Astrocyte of the cerebellum (primary cell): Measurements from ENCODE around the gene ITPR3.
A peak's percentile ranks its signal among the peaks of the same experiment; 100 is the strongest.

ENCODE experiments used
- DNase-seq: peaks from one replicate; pipeline ENCODE4 v3.0.0-alpha.2; 2011; ENCODE audit warnings: low read depth
- H3K4me3 ChIP-seq: 2 replicates; pipeline ENCODE4 v1.5.1; 2011; ENCODE audit warnings: mild to moderate bottlenecking, low read depth, low read length, moderate library complexity
- in situ Hi-C: cut with HindIII; loops from 2 replicates; pipeline ENCODE4 v1.10.0; 2017; ENCODE audit warnings: low sequenced_read_pairs
- TF ChIP-seq, protein P1 (sequence below): IDR thresholded peaks from 2 replicates; pipeline ENCODE4 v1.5.1; 2012; ENCODE audit warnings: low read length, low read depth, moderate library complexity, mild to moderate bottlenecking; ENCODE audit errors: missing control alignments

The ITPR3 gene

DNA sequence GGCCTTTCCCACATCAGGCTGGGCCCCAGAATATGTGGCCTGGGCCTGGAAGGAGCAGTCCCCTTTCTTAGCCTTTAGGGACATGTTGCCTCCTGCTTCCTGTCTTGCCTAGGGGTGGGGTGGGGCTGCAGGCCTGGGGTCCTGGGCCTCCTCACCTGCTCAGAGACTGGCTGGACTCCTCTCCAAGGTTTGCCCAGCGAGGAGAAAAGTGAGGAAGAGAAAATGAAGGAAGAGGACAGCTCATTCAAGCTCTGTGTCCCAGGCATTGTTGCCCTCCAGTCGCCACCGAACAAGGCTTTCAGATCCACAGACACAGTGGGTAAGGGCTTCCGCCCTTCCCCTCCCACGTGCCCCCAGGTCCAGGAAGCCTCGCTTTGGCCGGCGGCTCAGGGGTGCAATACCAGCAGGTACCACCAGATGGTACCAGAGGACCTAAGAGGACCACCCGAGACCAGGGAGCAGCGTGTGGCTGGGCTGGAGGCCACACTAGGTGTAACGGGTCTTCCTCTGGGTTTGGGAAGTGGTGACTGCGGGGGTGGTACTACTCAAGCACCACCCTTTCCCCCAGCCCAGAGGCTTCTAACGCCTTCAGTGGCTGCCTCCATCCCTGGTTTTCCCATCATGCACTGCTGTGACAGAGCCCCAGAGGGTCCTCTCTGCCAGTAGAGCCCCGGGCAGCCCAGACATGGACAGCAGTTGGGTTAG, 35.6 kb upstream of the ITPR3 start:
- TF ChIP-seq, protein P1, sequence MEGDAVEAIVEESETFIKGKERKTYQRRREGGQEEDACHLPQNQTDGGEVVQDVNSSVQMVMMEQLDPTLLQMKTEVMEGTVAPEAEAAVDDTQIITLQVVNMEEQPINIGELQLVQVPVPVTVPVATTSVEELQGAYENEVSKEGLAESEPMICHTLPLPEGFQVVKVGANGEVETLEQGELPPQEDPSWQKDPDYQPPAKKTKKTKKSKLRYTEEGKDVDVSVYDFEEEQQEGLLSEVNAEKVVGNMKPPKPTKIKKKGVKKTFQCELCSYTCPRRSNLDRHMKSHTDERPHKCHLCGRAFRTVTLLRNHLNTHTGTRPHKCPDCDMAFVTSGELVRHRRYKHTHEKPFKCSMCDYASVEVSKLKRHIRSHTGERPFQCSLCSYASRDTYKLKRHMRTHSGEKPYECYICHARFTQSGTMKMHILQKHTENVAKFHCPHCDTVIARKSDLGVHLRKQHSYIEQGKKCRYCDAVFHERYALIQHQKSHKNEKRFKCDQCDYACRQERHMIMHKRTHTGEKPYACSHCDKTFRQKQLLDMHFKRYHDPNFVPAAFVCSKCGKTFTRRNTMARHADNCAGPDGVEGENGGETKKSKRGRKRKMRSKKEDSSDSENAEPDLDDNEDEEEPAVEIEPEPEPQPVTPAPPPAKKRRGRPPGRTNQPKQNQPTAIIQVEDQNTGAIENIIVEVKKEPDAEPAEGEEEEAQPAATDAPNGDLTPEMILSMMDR: peak; percentile 97
- peak; percentile 33 for DNase-seq
- in situ Hi-C loops: loop anchor here (5.0 to 10.0 kb wide), 2 partner anchors 77 to 179 kb away; no protein-coding TSS in a partner anchor
- no peak overlapping the region for H3K4me3 ChIP-seq

DNA sequence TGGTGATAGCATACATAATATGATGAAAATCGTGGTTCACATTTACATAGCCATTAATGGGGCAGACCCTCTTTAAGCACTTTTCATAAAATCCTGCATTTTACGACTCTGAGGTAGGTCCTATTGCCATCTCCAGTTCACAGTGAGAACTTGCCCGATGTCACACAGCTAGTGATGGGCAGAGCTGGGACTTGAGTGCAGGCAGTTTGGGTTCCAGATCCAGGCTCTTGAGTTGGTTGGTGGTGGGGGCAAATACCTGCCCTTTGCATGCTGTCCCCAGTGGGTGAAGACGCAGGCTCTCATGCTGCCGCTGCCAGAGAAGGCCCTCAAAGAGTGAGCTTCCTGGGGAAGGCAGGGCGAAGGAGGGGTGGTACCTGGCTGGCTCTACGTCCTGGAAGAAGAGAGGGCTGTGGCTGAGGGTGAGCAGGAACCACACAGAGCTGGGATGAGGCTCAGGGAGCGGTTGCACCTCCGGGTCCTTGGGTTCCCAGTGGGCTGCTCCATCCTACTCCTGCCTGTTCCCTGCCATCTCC, 34.9 kb upstream of the ITPR3 start:
- no peak overlapping the region for H3K4me3 ChIP-seq
- no peak for DNase-seq
- in situ Hi-C loops: loop anchor here (5.0 to 10.0 kb wide), 2 partner anchors 76 to 179 kb away; no protein-coding TSS in a partner anchor
- TF ChIP-seq, protein P1: no peak

DNA sequence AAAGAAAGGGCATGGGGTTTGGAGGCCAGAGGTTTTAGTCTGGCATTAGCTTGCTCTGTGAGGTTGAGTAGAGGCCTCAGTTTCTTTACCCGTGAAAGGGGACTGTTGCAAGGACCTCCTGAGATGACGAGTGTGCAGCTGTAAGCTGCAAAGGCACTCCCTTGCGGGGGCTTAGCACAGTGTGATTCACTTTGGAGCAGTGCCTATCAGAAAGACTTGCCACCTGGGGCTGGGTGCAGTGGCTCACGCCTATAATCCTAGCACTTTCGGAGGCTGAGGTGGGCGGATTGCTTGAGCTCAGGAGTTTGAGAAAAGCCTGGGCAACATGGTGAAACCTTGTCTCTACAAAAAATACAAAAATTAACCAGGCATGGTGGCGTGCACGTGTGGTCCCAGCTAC, 33.6 kb upstream of the ITPR3 start:
- no peak for DNase-seq
- H3K4me3 ChIP-seq: no peak overlapping the region
- TF ChIP-seq, protein P1: no peak
- in situ Hi-C loops: loop anchor here (5.0 to 10.0 kb wide), 2 partner anchors 75 to 177 kb away; no protein-coding TSS in a partner anchor

DNA sequence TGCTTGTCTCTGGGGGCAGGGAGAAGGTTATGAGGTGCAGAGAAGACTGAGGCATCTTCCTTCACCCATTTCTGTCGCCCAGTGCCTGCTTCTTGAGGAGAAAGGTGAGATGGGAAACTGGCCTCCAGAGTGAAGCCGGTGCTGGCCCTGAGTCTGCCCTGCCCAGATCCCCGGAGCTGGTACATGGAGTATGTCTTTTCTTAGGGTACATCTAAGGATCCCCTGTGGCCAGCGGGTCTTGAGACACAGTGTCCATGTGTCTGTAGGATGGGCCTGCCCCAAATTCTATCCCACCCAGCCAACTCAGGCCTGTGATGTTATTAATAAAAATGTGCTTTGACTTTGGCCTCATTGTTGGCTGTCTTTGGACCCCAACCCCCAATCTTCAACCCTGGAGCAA, 32.2 kb upstream of the ITPR3 start:
- no peak for DNase-seq
- TF ChIP-seq, protein P1: no peak
- no peak overlapping the region for H3K4me3 ChIP-seq
- in situ Hi-C loops: loop anchor here (5.0 to 10.0 kb wide), 2 partner anchors 73 to 176 kb away; no protein-coding TSS in a partner anchor

DNA sequence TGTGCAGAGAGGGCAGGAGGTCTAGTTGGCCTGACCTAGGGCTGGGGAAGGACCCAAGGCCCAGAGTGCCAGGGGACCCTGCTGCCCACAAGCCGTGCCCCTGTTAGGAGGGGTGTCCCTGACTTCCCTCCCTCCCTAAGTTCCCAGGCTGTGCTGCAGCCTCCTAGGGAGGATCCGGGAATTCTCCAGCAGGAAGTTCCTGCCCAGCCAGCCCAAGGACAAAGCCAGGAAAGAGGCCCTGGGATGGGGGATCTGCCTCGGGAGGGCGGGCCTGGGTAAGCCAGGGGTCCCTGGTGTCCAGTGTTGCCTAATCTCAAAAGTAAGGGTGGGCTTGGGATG, 31.8 kb upstream of the ITPR3 start:
- in situ Hi-C loops: loop anchor here (5.0 to 10.0 kb wide), 2 partner anchors 73 to 175 kb away; no protein-coding TSS in a partner anchor
- no peak for DNase-seq
- H3K4me3 ChIP-seq: no peak overlapping the region
- TF ChIP-seq, protein P1: no peak

DNA sequence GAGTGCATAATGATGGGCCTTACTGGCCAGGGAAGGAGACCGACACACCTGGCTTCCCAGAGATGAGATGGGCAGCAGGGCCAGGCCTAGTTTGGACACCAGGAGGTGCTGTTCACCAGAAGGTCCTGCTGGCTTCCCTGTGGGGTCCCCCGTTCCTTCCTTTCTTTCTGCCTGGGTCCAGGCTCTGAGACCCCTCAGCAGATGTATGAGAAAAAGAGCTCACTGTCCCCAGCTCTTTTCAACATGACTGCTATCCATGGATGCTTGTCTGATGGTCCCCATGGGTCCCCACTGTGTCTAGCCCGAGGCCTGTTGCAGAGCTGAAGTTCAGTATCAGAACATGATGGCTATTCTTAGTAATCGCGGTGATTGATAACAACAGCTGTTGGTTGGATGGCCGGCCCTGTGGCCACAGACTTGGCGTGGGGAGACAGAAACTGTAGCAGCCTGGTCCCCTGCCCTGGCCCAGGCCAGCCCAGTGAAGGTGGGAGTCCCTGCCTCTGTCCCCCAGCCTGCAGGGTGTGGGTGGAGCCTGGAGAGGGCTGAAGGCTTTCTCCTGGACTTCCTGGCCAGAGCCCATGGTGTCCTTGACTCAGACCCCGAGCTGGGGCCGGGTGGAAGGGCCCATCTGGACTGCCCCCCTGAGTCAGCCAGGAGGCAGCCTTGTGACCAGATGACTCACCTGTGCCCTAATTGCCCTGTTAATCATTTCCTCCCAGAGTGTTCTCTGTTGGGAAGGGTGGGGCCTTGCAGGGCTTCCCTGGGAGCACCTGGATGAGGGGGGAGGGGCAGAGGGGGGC, 31.2 kb upstream of the ITPR3 start:
- DNase-seq: peak; percentile 43
- in situ Hi-C loops: loop anchor here (5.0 to 10.0 kb wide), 2 partner anchors 72 to 175 kb away; no protein-coding TSS in a partner anchor
- H3K4me3 ChIP-seq: no peak overlapping the region
- TF ChIP-seq, protein P1: peak; percentile 92
